Measurements from ENCODE around the gene BCAP29. TPM values are rescaled to one million over a fixed set of nuclear protein-coding genes. Genes with fewer than 3 reads are reported as not detected.

The BCAP29 gene
- total and polyA plus RNA-seq, 2 experiments from 2014 or later: 35.9 to 44.2 TPM

GRCh38 chr7:107600816-107601215 is 20.8 kb downstream of the BCAP29 start:
- TF ChIP-seq CTCF (IDR thresholded peaks at IDR 0.05; ENCODE audit: low read depth, low read length): no peak
- no peak overlapping the region for H3K4me3 ChIP-seq
- H3K36me3 ChIP-seq: peaks cover 24% of the 10 kb centered on the region

DNA sequence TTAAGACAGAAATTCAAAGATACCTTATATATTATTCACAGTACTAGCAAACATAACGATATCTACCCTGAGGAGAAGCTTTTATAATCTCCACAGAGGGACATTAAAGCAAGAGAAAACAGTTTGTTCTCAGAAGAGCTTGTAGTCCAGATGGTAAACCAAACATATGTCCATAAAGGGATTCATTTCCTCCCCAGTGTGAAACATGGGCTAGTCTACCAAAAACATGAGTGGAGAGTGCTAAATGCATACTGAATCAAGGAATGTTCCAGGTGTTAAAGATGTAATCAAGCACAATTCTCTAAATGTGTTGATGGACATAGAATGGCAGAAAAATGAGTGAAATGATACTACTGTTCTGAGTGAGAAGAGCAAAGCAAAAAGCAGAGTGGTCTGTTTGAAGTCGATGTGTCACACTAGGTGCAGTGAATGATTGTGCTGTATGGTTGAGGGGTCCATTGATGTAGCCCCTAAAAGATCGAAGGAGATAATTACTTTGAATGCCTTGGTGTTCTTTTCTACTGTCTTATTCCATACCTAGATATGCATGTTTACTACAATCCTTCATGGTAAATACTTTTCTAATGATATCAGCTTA is 25.3 kb downstream of the BCAP29 start:
- no peak for TF ChIP-seq CTCF (IDR thresholded peaks at IDR 0.05; ENCODE audit: low read depth, low read length)
- H3K4me3 ChIP-seq: no peak overlapping the region
- no peaks in the 10 kb centered on the region for H3K9me3 ChIP-seq (ENCODE audit: low read depth)
- no peaks in the 10 kb centered on the region for H3K27me3 ChIP-seq
- H3K36me3 ChIP-seq: peaks cover 17% of the 10 kb centered on the region
- H3K4me1 ChIP-seq (ENCODE audit: low read depth): no peaks in the 10 kb centered on the region
- no peak overlapping the region for H3K27ac ChIP-seq
- DNase-seq (ENCODE audit: low read depth in 1 of 2, low spot score in 1 of 2): no peak

More at GRCh38 chr7:107600816-107601215, 20.8 kb downstream of the BCAP29 start:
- H3K27me3 ChIP-seq: no peaks in the 10 kb centered on the region
- no peaks in the 10 kb centered on the region for H3K9me3 ChIP-seq (ENCODE audit: low read depth)
- H3K27ac ChIP-seq: no peak overlapping the region
- DNase-seq (ENCODE audit: low read depth in 1 of 2, low spot score in 1 of 2): no peak
- H3K4me1 ChIP-seq (ENCODE audit: low read depth): no peaks in the 10 kb centered on the region

GRCh38 chr7:107606303-107606702 is 26.3 kb downstream of the BCAP29 start:
- Histone ChIP-seq H3K27ac (no peak overlapping the region), H3K4me1 (ENCODE audit: low read depth) (no peaks in the 10 kb centered on the region), H3K9me3 (ENCODE audit: low read depth) (no peaks in the 10 kb centered on the region), H3K27me3 (no peaks in the 10 kb centered on the region), H3K36me3 (peaks cover 8% of the 10 kb centered on the region), H3K4me3 (no peak overlapping the region)
- no peak for TF ChIP-seq CTCF (IDR thresholded peaks at IDR 0.05; ENCODE audit: low read depth, low read length)
- DNase-seq (ENCODE audit: low read depth in 1 of 2, low spot score in 1 of 2): no peak

GRCh38 chr7:107609811-107610261 is 29.8 kb downstream of the BCAP29 start:
- H3K27ac ChIP-seq: no peak overlapping the region
- H3K36me3 ChIP-seq: peaks cover 10% of the 10 kb centered on the region
- TF ChIP-seq CTCF (IDR thresholded peaks at IDR 0.05; ENCODE audit: low read depth, low read length): no peak
- no peak overlapping the region for H3K4me3 ChIP-seq
- no peaks in the 10 kb centered on the region for H3K4me1 ChIP-seq (ENCODE audit: low read depth)
- DNase-seq (ENCODE audit: low read depth in 1 of 2, low spot score in 1 of 2): peak in 1 of 2 donors; percentile 48
- no peaks in the 10 kb centered on the region for H3K9me3 ChIP-seq (ENCODE audit: low read depth)
- H3K27me3 ChIP-seq: no peaks in the 10 kb centered on the region

- no peak overlapping the region for H3K4me3 ChIP-seq
- H3K36me3 ChIP-seq: peaks cover 10% of the 10 kb centered on the region
- H3K9me3 ChIP-seq (ENCODE audit: low read depth): no peaks in the 10 kb centered on the region
- H3K27ac ChIP-seq: no peak overlapping the region
- no peak for TF ChIP-seq CTCF (IDR thresholded peaks at IDR 0.05; ENCODE audit: low read depth, low read length)
- no peaks in the 10 kb centered on the region for H3K4me1 ChIP-seq (ENCODE audit: low read depth)
- H3K27me3 ChIP-seq: no peaks in the 10 kb centered on the region
- peak in 1 of 2 donors; percentile 73 for DNase-seq (ENCODE audit: low read depth in 1 of 2, low spot score in 1 of 2)
Observed at GRCh38 chr7:107610323-107610722, 30.3 kb downstream of the BCAP29 start.
